ENCODE results near the gene KDM3B.

The KDM3B gene

GRCh38 chr5:138364576-138364975 lies 12.1 kb downstream of the KDM3B start:
- ATAC-seq = no peak
- TF ChIP-seq ZC3H10 (CRISPR knock-in tag; IDR thresholded peaks at IDR 0.05) (no peak), GLIS3 (CRISPR knock-in tag; IDR thresholded peaks at IDR 0.05) (no peak), PPARA (CRISPR knock-in tag; IDR thresholded peaks at IDR 0.05; ENCODE audit: borderline replicate concordance) (no peak)

- no peak for ATAC-seq
- TF ChIP-seq PATZ1 (CRISPR knock-in tag; IDR thresholded peaks at IDR 0.05; ENCODE audit: borderline replicate concordance) (no peak), TCF4 (CRISPR knock-in tag; IDR thresholded peaks at IDR 0.05; ENCODE audit: borderline replicate concordance) (no peak), ZFP30 (CRISPR knock-in tag; IDR thresholded peaks at IDR 0.05) (no peak), CSDC2 (CRISPR knock-in tag; IDR thresholded peaks at IDR 0.05) (no peak), BACH2 (CRISPR knock-in tag; IDR thresholded peaks at IDR 0.05; ENCODE audit: borderline replicate concordance) (no peak), TOX (CRISPR knock-in tag; IDR thresholded peaks at IDR 0.05; ENCODE audit: borderline replicate concordance) (no peak), ZFP3 (CRISPR knock-in tag; IDR thresholded peaks at IDR 0.05) (no peak), ISL1 (CRISPR knock-in tag; IDR thresholded peaks at IDR 0.05) (no peak)
These were observed 14.3 kb downstream of the KDM3B start for GRCh38 chr5:138366632-138367382.

GRCh38 chr5:138369261-138369660 lies 16.8 kb downstream of the KDM3B start:
- no peak for ATAC-seq
- TF ChIP-seq ESRRG (CRISPR knock-in tag; IDR thresholded peaks at IDR 0.05) (no peak), CSRNP3 (CRISPR knock-in tag; IDR thresholded peaks at IDR 0.05) (no peak), ZFP3 (CRISPR knock-in tag; IDR thresholded peaks at IDR 0.05) (no peak), ARNTL (CRISPR knock-in tag; IDR thresholded peaks at IDR 0.05; ENCODE audit: borderline replicate concordance, low read depth) (no peak), OSR1 (CRISPR knock-in tag; IDR thresholded peaks at IDR 0.05) (no peak), ZC3H10 (CRISPR knock-in tag; IDR thresholded peaks at IDR 0.05) (no peak), ZNF70 (CRISPR knock-in tag; IDR thresholded peaks at IDR 0.05) (no peak), ZFP30 (CRISPR knock-in tag; IDR thresholded peaks at IDR 0.05) (no peak), PATZ1 (CRISPR knock-in tag; IDR thresholded peaks at IDR 0.05; ENCODE audit: borderline replicate concordance) (no peak), PPARA (CRISPR knock-in tag; IDR thresholded peaks at IDR 0.05; ENCODE audit: borderline replicate concordance) (no peak), ISL1 (CRISPR knock-in tag; IDR thresholded peaks at IDR 0.05) (no peak), CREB5 (CRISPR knock-in tag; IDR thresholded peaks at IDR 0.05; ENCODE audit: low read depth) (no peak), ZNF8 (CRISPR knock-in tag; IDR thresholded peaks at IDR 0.05) (no peak), SNAI2 (CRISPR knock-in tag; IDR thresholded peaks at IDR 0.05) (no peak)

GRCh38 chr5:138369706-138370105 lies 17.2 kb downstream of the KDM3B start:
- no peak for ATAC-seq
- TF ChIP-seq ZFP30 (CRISPR knock-in tag; IDR thresholded peaks at IDR 0.05) = no peak
- no peak for TF ChIP-seq SNAI2 (CRISPR knock-in tag; IDR thresholded peaks at IDR 0.05)
- TF ChIP-seq ZNF70 (CRISPR knock-in tag; IDR thresholded peaks at IDR 0.05) = no peak
- no peak for TF ChIP-seq ISL1 (CRISPR knock-in tag; IDR thresholded peaks at IDR 0.05)
- no peak for TF ChIP-seq ESRRG (CRISPR knock-in tag; IDR thresholded peaks at IDR 0.05)
- TF ChIP-seq POU6F1 (CRISPR knock-in tag; IDR thresholded peaks at IDR 0.05; ENCODE audit: borderline replicate concordance, low read depth) = no peak
- TF ChIP-seq PPARA (CRISPR knock-in tag; IDR thresholded peaks at IDR 0.05; ENCODE audit: borderline replicate concordance) = no peak
- TF ChIP-seq RARB (CRISPR knock-in tag; IDR thresholded peaks at IDR 0.05) = no peak
- TF ChIP-seq TOX (CRISPR knock-in tag; IDR thresholded peaks at IDR 0.05; ENCODE audit: borderline replicate concordance) = no peak
- no peak for TF ChIP-seq ZFP3 (CRISPR knock-in tag; IDR thresholded peaks at IDR 0.05)

Data from SK-N-SH treated with all-trans-retinoic acid at 6 μM for 48 hours (cell line).